ENCODE measurements around the gene ERBB2. TPM values are rescaled to one million over a fixed set of nuclear protein-coding genes. Genes with fewer than 3 reads are reported as not detected.
A peak's percentile ranks its signal among the peaks of the same experiment; 100 is the strongest.

The ERBB2 gene
- total and polyA plus RNA-seq, 9 of the 15 experiments (the other 6 are each of a cell fraction or from before 2014, with no cell fraction given): 0.74 to 5.6 (median 3.3) TPM

- TF ChIP-seq CCNT2 (IDR thresholded peaks at IDR 0.05; ENCODE audit: borderline replicate concordance, extremely low read depth, insufficient read length, low read depth, low read length) (peak; percentile 68), ARID4B (CRISPR knock-in tag; IDR thresholded peaks at IDR 0.05) (peak; percentile 77; the same call in 1 of the 2 replicates), SAP30 (IDR thresholded peaks at IDR 0.05; ENCODE audit: borderline replicate concordance, insufficient read depth, low read depth, low read length, poor library complexity, severe bottlenecking) (no peak), ATF3 (IDR thresholded peaks at IDR 0.05) (no peak), ATF3 (CRISPR knock-in tag; conservative IDR thresholded peaks at IDR 0.05) (no peak; the same call in 1 of the 2 replicates), CEBPZ (IDR thresholded peaks at IDR 0.05; ENCODE audit: borderline replicate concordance, low read depth, low read length) (no peak), MCM5 (IDR thresholded peaks at IDR 0.05; ENCODE audit: low read depth) (no peak), PHF21A (IDR thresholded peaks at IDR 0.05; ENCODE audit: borderline replicate concordance, low read depth) (0 out of 2 replicates have a peak, but pooled peaks have one; percentile 22), PHF8 (IDR thresholded peaks at IDR 0.05; ENCODE audit: borderline replicate concordance, low read length) (peak; percentile 53; the same call in 1 of the 2 replicates), HINFP (tag; conservative IDR thresholded peaks at IDR 0.05; ENCODE audit: low read depth) (no peak), ZNF253 (CRISPR knock-in tag; conservative IDR thresholded peaks at IDR 0.05) (no peak), XRCC4 (IDR thresholded peaks at IDR 0.05; ENCODE audit: extremely low read depth, insufficient read depth, insufficient read length) (no peak), HNRNPK (IDR thresholded peaks at IDR 0.05; ENCODE audit: low read depth, low read length, poor library complexity, severe bottlenecking) (no peak), MTA2 (IDR thresholded peaks at IDR 0.05; ENCODE audit: low read depth) (no peak), ZBTB8A (IDR thresholded peaks at IDR 0.05; ENCODE audit: partially characterized antibody) (no peak)
These were observed 54.5 kb downstream of the ERBB2 start (continued) for GRCh38 chr17:39754161-39754957.
